Trophoblast cell (in vitro differentiated cells and primary cell): Measurements from ENCODE around the gene MS4A15. TPM values are rescaled to one million over a fixed set of nuclear protein-coding genes. Genes with fewer than 3 reads are reported as not detected.

Source experiments
- DNase-seq, 2 donors: peaks; one replicate each; pipeline ENCODE4 v3.0.0-alpha.2; 2016
- H2AFZ ChIP-seq: 2 replicates; pipeline ENCODE4 v1.6.1; 2013; ENCODE audit warnings: low read length, moderate library complexity, mild to moderate bottlenecking; ENCODE audit not compliant: insufficient read depth, poor library complexity
- H2AK5ac ChIP-seq: 2 replicates; pipeline ENCODE4 v1.6.1; 2013; ENCODE audit warnings: mild to moderate bottlenecking, low read length
- H2BK120ac ChIP-seq: 2 replicates; pipeline ENCODE4 v1.6.1; 2013; ENCODE audit warnings: low read length, mild to moderate bottlenecking, moderate library complexity; ENCODE audit not compliant: insufficient read depth, poor library complexity
- H2BK12ac ChIP-seq: 2 replicates; pipeline ENCODE4 v1.6.1; 2013; ENCODE audit warnings: mild to moderate bottlenecking, low read length, moderate library complexity
- H2BK5ac ChIP-seq: 2 replicates; pipeline ENCODE4 v1.6.1; 2013; ENCODE audit warnings: low read length, low read depth, moderate library complexity, mild to moderate bottlenecking; ENCODE audit not compliant: poor library complexity
- H3K14ac ChIP-seq: 2 replicates; pipeline ENCODE4 v1.6.1; 2013; ENCODE audit warnings: mild to moderate bottlenecking, low read length
- H3K18ac ChIP-seq: 2 replicates; pipeline ENCODE4 v1.6.1; 2013; ENCODE audit warnings: mild to moderate bottlenecking, low read length
- H3K23ac ChIP-seq: 2 replicates; pipeline ENCODE4 v1.6.1; 2013; ENCODE audit warnings: low read length
- H3K27ac ChIP-seq: 2 replicates; pipeline ENCODE4 v1.5.1; 2013; ENCODE audit warnings: low read depth, mild to moderate bottlenecking, inconsistent platforms, low read length, moderate library complexity
- H3K27me3 ChIP-seq: 2 replicates; pipeline ENCODE4 v1.6.1; 2013; ENCODE audit warnings: inconsistent platforms, mild to moderate bottlenecking, low read length, moderate library complexity; ENCODE audit not compliant: insufficient read depth
- H3K36me3 ChIP-seq, 2 experiments: 1 replicate in 1 of 2; 2 replicates in 1 of 2; pipeline ENCODE4 v1.6.1; 2013; ENCODE audit warnings: low read length in 2 of 2, mild to moderate bottlenecking in 2 of 2, moderate library complexity in 1 of 2; ENCODE audit not compliant: insufficient read depth in 2 of 2, control insufficient read depth in 1 of 2
- H3K4ac ChIP-seq: 2 replicates; pipeline ENCODE4 v1.6.1; 2013; ENCODE audit warnings: low read depth, mild to moderate bottlenecking, low read length, moderate library complexity
- H3K4me1 ChIP-seq, 2 experiments: 1 replicate in 1 of 2; 2 replicates in 1 of 2; pipeline ENCODE4 v1.6.1; 2013; ENCODE audit warnings: low read length in 2 of 2, mild to moderate bottlenecking in 2 of 2, moderate library complexity in 1 of 2; ENCODE audit not compliant: insufficient read depth in 2 of 2, control insufficient read depth in 1 of 2
- H3K4me2 ChIP-seq: 2 replicates; pipeline ENCODE4 v1.6.1; 2013; ENCODE audit warnings: inconsistent platforms, mild to moderate bottlenecking, low read length, moderate library complexity
- H3K4me3 ChIP-seq: 2 replicates; pipeline ENCODE4 v1.5.1; 2013; ENCODE audit warnings: mild to moderate bottlenecking, low read depth, low read length, inconsistent platforms
- H3K79me1 ChIP-seq: one replicate; pipeline ENCODE4 v1.6.1; 2013; ENCODE audit warnings: low read length
- H3K79me2 ChIP-seq: 2 replicates; pipeline ENCODE4 v1.6.1; 2013; ENCODE audit warnings: low read length, mild to moderate bottlenecking; ENCODE audit not compliant: control insufficient read depth, insufficient read depth, poor library complexity
- H3K9ac ChIP-seq: 2 replicates; pipeline ENCODE4 v1.6.1; 2013; ENCODE audit warnings: mild to moderate bottlenecking, low read length
- H3K9me3 ChIP-seq: 2 replicates; pipeline ENCODE4 v1.6.1; 2013; ENCODE audit warnings: low read depth, mild to moderate bottlenecking, control low read depth, inconsistent platforms, low read length; ENCODE audit not compliant: insufficient read depth
- H4K12ac ChIP-seq: 2 replicates; pipeline ENCODE4 v1.6.1; 2013; ENCODE audit warnings: low read depth, mild to moderate bottlenecking, low read length, moderate library complexity
- H4K8ac ChIP-seq: 2 replicates; pipeline ENCODE4 v1.6.1; 2013; ENCODE audit warnings: low read depth, mild to moderate bottlenecking, low read length, moderate library complexity
- H4K91ac ChIP-seq: one replicate; pipeline ENCODE4 v1.6.1; 2013; ENCODE audit warnings: low read depth, mild to moderate bottlenecking, low read length, moderate library complexity
- WGBS: extraction: QIAGEN DNeasy Blood & Tissue Kit; methylation state at CpG from one replicate; pipeline ENCODE4 v1.1.7; 2013; ENCODE audit warnings: missing lambda C conversion rate; ENCODE audit not compliant: insufficient read length, insufficient coverage; ENCODE audit errors: extremely low coverage; 5-methylcytosine and 5-hydroxymethylcytosine counted together
- polyA plus RNA-seq: library from polyadenylated mRNA; stranded (reverse); fragments of 200-250 nt; gene quantifications from 2 replicates; pipeline ENCODE4 v1.2.3, GENCODE V29; 2013

The MS4A15 gene
- polyA plus RNA-seq: 20.5 and 20.6 TPM in 2 replicates

GRCh38 chr11:60756307-60757032 lies at the start of gene MS4A15:
Gene MS4A15, plus strand, starts transcription at chr11:60756867. Its CDS starts 6,867 bp downstream, at chr11:60763734.
- Histone ChIP-seq H4K12ac (no peak within 1 kb of the TSS), H3K27me3 (no peaks in the 10 kb centered on the region), H2BK120ac (no peak within 1 kb of the TSS), H2BK12ac (no peak within 1 kb of the TSS), H3K9ac (no peak within 1 kb of the TSS), H3K79me2 (no peaks in the 10 kb centered on the region), H4K8ac (no peak within 1 kb of the TSS), H3K4me1 (no peaks in the 10 kb centered on the region), H3K18ac (no peak within 1 kb of the TSS), H4K91ac (peak within 1 kb of the TSS; percentile 45), H3K79me1 (no peaks in the 10 kb centered on the region), H2AFZ (no peak within 1 kb of the TSS), H3K27ac (peak within 1 kb of the TSS; percentile 4), H3K4me3 (no peak within 1 kb of the TSS), H3K23ac (no peak within 1 kb of the TSS), H2BK5ac (no peak within 1 kb of the TSS), H3K14ac (no peak within 1 kb of the TSS), H2AK5ac (no peak within 1 kb of the TSS), H3K4ac (no peak within 1 kb of the TSS), H3K4me2 (no peak within 1 kb of the TSS), H3K36me3 (no peaks in the 10 kb centered on the region), H3K9me3 (no peaks in the 10 kb centered on the region)
- no CpG with 5 or more reads among the region's 14 CpGs for WGBS
- DNase-seq: peak; percentile 74 to 92

- H3K18ac ChIP-seq: no peak overlapping the region
- no peak overlapping the region for H3K27ac ChIP-seq
- no peak overlapping the region for H2AK5ac ChIP-seq
- H2BK120ac ChIP-seq: no peak overlapping the region
- no peak for DNase-seq
- no CpG with 5 or more reads among the region's 5 CpGs for whole genome bisulfite sequencing
- no peaks in the 10 kb centered on the region for H3K4me1 ChIP-seq
- H3K27me3 ChIP-seq: no peaks in the 10 kb centered on the region
- no peak overlapping the region for H2AFZ ChIP-seq
- H4K8ac ChIP-seq: no peak overlapping the region
- no peaks in the 10 kb centered on the region for H3K36me3 ChIP-seq
- no peak overlapping the region for H4K12ac ChIP-seq
- H2BK5ac ChIP-seq: no peak overlapping the region
- no peak overlapping the region for H3K14ac ChIP-seq
- no peaks in the 10 kb centered on the region for H3K79me1 ChIP-seq
- no peak overlapping the region for H3K4ac ChIP-seq
- no peak overlapping the region for H3K4me2 ChIP-seq
- H2BK12ac ChIP-seq: no peak overlapping the region
- H3K4me3 ChIP-seq: no peak overlapping the region
- no peak overlapping the region for H3K23ac ChIP-seq
- H3K79me2 ChIP-seq: no peaks in the 10 kb centered on the region
- no peaks in the 10 kb centered on the region for H3K9me3 ChIP-seq
- no peak overlapping the region for H3K9ac ChIP-seq
- H4K91ac ChIP-seq: no peak overlapping the region
Measured at GRCh38 chr11:60706931-60707330, 49.7 kb upstream of the MS4A15 start.

GRCh38 chr11:60710482-60710881 lies 46.2 kb upstream of the MS4A15 start:
- Histone ChIP-seq H3K4me3 (no peak overlapping the region), H3K4ac (no peak overlapping the region)
- no CpG with 5 or more reads among the region's 4 CpGs for WGBS

GRCh38 chr11:60711276-60711675 lies 45.4 kb upstream of the MS4A15 start:
- Histone ChIP-seq H3K36me3 (no peaks in the 10 kb centered on the region), H3K14ac (no peak overlapping the region), H3K4me2 (no peak overlapping the region), H3K27ac (no peak overlapping the region), H3K79me2 (no peaks in the 10 kb centered on the region), H2AK5ac (no peak overlapping the region), H4K91ac (no peak overlapping the region), H2BK12ac (no peak overlapping the region), H2AFZ (no peak overlapping the region), H3K79me1 (no peaks in the 10 kb centered on the region), H2BK120ac (no peak overlapping the region), H3K9ac (no peak overlapping the region), H2BK5ac (no peak overlapping the region), H4K8ac (no peak overlapping the region), H4K12ac (no peak overlapping the region), H3K18ac (no peak overlapping the region), H3K9me3 (peaks cover 3% of the 10 kb centered on the region), H3K4me3 (no peak overlapping the region), H3K4me1 (no peaks in the 10 kb centered on the region), H3K27me3 (no peaks in the 10 kb centered on the region), H3K4ac (no peak overlapping the region), H3K23ac (no peak overlapping the region)
- no CpG with 5 or more reads among the region's 4 CpGs for WGBS
- no peak for DNase-seq

More at GRCh38 chr11:60710482-60710881, 46.2 kb upstream of the MS4A15 start:
- no peak overlapping the region for H2BK120ac ChIP-seq
- no peak overlapping the region for H4K91ac ChIP-seq
- no peaks in the 10 kb centered on the region for H3K36me3 ChIP-seq
- H3K4me1 ChIP-seq: no peaks in the 10 kb centered on the region
- H3K27me3 ChIP-seq: no peaks in the 10 kb centered on the region
- H3K9me3 ChIP-seq: peaks cover 3% of the 10 kb centered on the region
- peak in 1 of 2 donors; percentile 46 for DNase-seq
- no peak overlapping the region for H2AK5ac ChIP-seq
- peak overlapping the region; percentile 18 for H4K8ac ChIP-seq
- no peaks in the 10 kb centered on the region for H3K79me2 ChIP-seq
- no peak overlapping the region for H3K4me2 ChIP-seq
- H3K79me1 ChIP-seq: no peaks in the 10 kb centered on the region
- no peak overlapping the region for H3K18ac ChIP-seq
- no peak overlapping the region for H2BK12ac ChIP-seq
- no peak overlapping the region for H3K27ac ChIP-seq
- H3K9ac ChIP-seq: no peak overlapping the region
- no peak overlapping the region for H2AFZ ChIP-seq
- no peak overlapping the region for H3K14ac ChIP-seq
- no peak overlapping the region for H3K23ac ChIP-seq
- H2BK5ac ChIP-seq: no peak overlapping the region
- no peak overlapping the region for H4K12ac ChIP-seq
